ENCODE results near the gene DCDC2. TPM values are rescaled to one million over a fixed set of nuclear protein-coding genes. Genes with fewer than 3 reads are reported as not detected.

DCDC2 gene
- total RNA-seq, 1 donor from 2014 or later = 142 TPM

DNA sequence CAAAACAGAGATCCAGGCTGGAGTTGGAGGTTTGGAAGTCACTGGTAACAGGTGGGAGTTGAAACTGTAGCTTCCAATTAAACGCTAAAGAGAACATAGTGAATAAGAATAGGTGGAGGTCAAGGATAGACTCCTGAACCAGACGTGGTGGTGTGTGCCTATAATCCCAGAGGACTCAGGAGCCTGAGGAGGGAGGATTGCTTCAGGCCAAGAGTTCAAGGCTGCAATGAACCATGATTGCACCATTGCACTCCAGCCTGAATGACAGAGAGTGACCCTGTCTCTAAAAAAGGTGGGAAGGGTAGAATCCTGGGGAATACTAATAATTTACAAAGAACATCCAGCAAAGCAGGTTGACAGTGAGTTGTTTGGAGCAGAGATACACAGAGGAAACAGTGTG is 218.2 kb downstream of the DCDC2 start:
- TF ChIP-seq, protein P1, sequence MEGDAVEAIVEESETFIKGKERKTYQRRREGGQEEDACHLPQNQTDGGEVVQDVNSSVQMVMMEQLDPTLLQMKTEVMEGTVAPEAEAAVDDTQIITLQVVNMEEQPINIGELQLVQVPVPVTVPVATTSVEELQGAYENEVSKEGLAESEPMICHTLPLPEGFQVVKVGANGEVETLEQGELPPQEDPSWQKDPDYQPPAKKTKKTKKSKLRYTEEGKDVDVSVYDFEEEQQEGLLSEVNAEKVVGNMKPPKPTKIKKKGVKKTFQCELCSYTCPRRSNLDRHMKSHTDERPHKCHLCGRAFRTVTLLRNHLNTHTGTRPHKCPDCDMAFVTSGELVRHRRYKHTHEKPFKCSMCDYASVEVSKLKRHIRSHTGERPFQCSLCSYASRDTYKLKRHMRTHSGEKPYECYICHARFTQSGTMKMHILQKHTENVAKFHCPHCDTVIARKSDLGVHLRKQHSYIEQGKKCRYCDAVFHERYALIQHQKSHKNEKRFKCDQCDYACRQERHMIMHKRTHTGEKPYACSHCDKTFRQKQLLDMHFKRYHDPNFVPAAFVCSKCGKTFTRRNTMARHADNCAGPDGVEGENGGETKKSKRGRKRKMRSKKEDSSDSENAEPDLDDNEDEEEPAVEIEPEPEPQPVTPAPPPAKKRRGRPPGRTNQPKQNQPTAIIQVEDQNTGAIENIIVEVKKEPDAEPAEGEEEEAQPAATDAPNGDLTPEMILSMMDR (conservative IDR thresholded peaks at IDR 0.05; ENCODE audit: low read depth, low read length) = no peak
- no peak for DNase-seq (ENCODE audit: low read depth)
- no peak overlapping the region for H3K4me3 ChIP-seq (ENCODE audit: low read depth, low read length)

- no peak overlapping the region for H3K4me3 ChIP-seq (ENCODE audit: low read depth, low read length)
- TF ChIP-seq, protein P1 (conservative IDR thresholded peaks at IDR 0.05; ENCODE audit: low read depth, low read length) = no peak
- DNase-seq (ENCODE audit: low read depth) = no peak
Measured at GRCh38 chr6:24139080-24139479, 218.8 kb downstream of the DCDC2 start.

DNA sequence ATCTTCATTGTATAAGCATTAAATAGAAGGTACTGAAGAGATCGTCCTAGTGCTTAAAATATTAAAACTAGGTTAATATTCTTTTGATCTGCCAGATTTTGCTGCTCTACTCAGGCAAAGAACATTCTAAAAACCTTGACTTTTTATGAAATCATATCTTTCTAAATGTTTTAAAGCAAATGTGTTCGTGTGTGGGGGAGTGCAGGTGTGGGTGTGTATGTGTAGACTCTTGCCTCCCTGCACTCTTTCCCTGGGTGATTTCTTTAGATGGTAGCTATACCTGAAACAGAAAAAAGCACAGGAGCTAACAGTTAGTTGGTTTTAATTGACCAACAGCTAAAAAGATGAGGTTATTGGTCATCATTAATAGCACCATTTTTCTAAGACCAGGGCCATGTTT is 226.1 kb downstream of the DCDC2 start:
- TF ChIP-seq, protein P1 (conservative IDR thresholded peaks at IDR 0.05; ENCODE audit: low read depth, low read length) = no peak
- no peak for DNase-seq (ENCODE audit: low read depth)
- no peak overlapping the region for H3K4me3 ChIP-seq (ENCODE audit: low read depth, low read length)

DNA sequence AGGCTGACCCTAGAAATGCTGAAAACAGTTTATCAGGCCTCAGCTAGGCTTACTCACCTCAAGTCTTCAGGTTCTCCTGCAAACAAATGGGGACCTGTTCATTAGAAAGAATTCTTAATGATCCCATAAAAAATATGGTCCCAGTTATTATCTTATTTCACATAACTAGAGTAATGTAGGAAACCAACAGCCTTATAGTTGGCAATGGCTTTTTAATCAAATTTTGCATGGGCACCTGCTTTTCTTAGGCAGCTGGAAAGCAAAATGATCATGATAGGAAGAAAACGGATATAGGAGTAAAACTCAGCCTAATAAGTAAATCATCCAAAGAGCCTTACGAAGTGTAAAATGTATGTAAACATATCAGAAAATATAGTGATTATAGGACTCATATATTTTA is 230.5 kb downstream of the DCDC2 start:
- TF ChIP-seq, protein P1 (conservative IDR thresholded peaks at IDR 0.05; ENCODE audit: low read depth, low read length) = no peak

GRCh38 chr6:24126586-24127192 is 231.2 kb downstream of the DCDC2 start:
- DNase-seq (ENCODE audit: low read depth) = peak; percentile 12
- peak overlapping the region; percentile 43 for H3K4me3 ChIP-seq (ENCODE audit: low read depth, low read length)
- TF ChIP-seq, protein P1 (conservative IDR thresholded peaks at IDR 0.05; ENCODE audit: low read depth, low read length) = no peak

More for the DNA sequence above, 230.5 kb downstream of the DCDC2 start:
- H3K4me3 ChIP-seq (ENCODE audit: low read depth, low read length) = no peak overlapping the region
- DNase-seq (ENCODE audit: low read depth) = no peak

DNA sequence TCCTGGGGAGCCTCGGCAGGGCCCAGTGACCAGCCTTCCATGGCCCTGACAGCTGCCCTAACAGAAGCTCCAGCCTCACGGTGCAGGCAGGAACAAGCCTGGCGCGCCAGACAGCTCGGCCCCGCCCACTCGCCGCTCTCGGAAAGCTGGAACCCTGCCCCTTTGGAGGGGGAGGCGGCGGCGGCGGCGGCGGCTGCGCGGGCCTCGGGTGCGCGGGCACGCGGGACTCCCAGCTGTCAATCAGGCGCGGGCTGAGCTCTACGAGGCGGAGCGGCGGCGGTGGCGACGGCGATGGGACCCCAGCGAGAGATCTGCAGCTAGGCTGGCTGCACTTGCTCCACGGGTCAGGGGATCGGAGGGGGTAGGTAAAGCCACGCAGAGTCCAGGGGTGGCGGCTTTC is 231.9 kb downstream of the DCDC2 start, which contains the start of gene NRSN1:
TSS of gene NRSN1 (plus strand) at position 236 of the 400 bp plus-strand sequence. CDS start 8,113 bp downstream, outside the sequence.
- TF ChIP-seq, protein P1 (conservative IDR thresholded peaks at IDR 0.05; ENCODE audit: low read depth, low read length) = no peak
- H3K4me3 ChIP-seq (ENCODE audit: low read depth, low read length) = peak within 1 kb of the TSS; percentile 43
- no peak for DNase-seq (ENCODE audit: low read depth)

GRCh38 chr6:24122139-24122538 is 235.7 kb downstream of the DCDC2 start:
- no peak for DNase-seq (ENCODE audit: low read depth)
- H3K4me3 ChIP-seq (ENCODE audit: low read depth, low read length) = no peak overlapping the region
- TF ChIP-seq, protein P1 (conservative IDR thresholded peaks at IDR 0.05; ENCODE audit: low read depth, low read length) = no peak

Data from epithelial cell of proximal tubule (primary cell).